ENCODE measurements around the gene AGO3.

DNA sequence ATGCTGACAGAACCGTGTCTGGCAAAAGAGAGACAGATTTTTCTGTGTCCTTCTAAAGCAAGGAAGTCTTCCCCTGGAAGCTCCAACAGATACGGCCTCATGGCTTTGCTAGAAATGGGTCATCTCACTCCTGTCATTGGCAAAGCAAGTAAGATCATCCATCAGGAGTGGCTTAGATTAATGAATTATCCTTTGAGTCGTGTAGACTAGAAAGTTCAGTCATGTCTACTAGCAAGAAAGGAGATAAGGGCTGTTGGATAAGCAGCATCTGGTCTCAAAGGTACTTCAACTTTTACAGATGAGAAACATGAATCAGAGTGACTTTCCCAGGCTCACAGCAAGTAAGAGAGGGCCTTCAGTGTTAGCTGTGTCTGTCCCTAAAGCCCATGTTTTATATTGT lies 3.4 kb upstream of the AGO3 start:
- no peak for TF ChIP-seq POLR2A (IDR thresholded peaks at IDR 0.05)
- TF ChIP-seq, protein P1, sequence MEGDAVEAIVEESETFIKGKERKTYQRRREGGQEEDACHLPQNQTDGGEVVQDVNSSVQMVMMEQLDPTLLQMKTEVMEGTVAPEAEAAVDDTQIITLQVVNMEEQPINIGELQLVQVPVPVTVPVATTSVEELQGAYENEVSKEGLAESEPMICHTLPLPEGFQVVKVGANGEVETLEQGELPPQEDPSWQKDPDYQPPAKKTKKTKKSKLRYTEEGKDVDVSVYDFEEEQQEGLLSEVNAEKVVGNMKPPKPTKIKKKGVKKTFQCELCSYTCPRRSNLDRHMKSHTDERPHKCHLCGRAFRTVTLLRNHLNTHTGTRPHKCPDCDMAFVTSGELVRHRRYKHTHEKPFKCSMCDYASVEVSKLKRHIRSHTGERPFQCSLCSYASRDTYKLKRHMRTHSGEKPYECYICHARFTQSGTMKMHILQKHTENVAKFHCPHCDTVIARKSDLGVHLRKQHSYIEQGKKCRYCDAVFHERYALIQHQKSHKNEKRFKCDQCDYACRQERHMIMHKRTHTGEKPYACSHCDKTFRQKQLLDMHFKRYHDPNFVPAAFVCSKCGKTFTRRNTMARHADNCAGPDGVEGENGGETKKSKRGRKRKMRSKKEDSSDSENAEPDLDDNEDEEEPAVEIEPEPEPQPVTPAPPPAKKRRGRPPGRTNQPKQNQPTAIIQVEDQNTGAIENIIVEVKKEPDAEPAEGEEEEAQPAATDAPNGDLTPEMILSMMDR (IDR thresholded peaks at IDR 0.05): no peak

Data from uterus (tissue), 2 donors.